Measurements from ENCODE around the gene LIPC. TPM values are rescaled to one million over a fixed set of nuclear protein-coding genes. Genes with fewer than 3 reads are reported as not detected.
A peak's percentile ranks its signal among the peaks of the same experiment; 100 is the strongest.

Gene LIPC
- total and polyA plus RNA-seq, 9 of the 15 experiments (the other 6 are each of a cell fraction or from before 2014, with no cell fraction given): 0.07 to 0.41 (median 0.11) TPM; not detected in 2

DNA sequence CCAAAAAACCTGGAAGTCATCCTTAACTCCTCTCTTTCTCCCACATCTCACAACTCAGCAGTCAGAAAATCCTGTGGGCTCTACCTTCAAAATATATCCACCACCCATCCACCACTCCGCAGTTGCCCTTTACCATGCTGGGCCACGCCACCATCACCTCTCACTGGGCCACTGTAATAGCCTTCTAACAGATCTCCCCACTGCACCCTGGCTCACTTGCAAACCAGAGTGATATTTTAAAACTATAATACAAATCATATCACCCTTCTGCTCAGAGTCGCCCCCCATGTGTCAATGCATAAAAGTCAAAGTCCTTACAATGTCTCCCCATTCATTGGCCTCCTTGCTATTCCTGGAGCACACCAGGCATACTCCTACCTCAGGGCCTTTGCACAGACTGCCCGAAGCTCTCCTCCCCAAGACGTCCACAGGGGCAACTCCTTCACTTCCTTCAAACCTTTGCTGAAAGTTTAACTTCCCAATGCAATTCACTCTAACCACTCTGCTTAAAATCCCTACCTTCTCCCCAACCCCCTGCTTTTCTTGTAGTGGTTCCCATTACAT, 1.5 kb upstream of the LIPC start (continued):
- peak in 1 of 2 experiments; percentile 65; a peak in 1 of 4 replicates for TF ChIP-seq KDM1A (IDR thresholded peaks at IDR 0.05)
- TF ChIP-seq, protein P1, sequence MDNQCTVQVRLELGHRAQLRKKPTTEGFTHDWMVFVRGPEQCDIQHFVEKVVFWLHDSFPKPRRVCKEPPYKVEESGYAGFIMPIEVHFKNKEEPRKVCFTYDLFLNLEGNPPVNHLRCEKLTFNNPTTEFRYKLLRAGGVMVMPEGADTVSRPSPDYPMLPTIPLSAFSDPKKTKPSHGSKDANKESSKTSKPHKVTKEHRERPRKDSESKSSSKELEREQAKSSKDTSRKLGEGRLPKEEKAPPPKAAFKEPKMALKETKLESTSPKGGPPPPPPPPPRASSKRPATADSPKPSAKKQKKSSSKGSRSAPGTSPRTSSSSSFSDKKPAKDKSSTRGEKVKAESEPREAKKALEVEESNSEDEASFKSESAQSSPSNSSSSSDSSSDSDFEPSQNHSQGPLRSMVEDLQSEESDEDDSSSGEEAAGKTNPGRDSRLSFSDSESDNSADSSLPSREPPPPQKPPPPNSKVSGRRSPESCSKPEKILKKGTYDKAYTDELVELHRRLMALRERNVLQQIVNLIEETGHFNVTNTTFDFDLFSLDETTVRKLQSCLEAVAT (IDR thresholded peaks at IDR 0.05): peak in 1 of 2 experiments; percentile 55; a peak in 1 of 4 replicates
- peak; percentile 55; the same call in 1 of the 2 replicates for TF ChIP-seq CBX1 (IDR thresholded peaks at IDR 0.05; ENCODE audit: low read depth)
- peak; percentile 94 for TF ChIP-seq SMARCA5 (IDR thresholded peaks at IDR 0.05)
- peak; percentile 65 for TF ChIP-seq CHD4 (IDR thresholded peaks at IDR 0.05; ENCODE audit: insufficient read depth, insufficient replicate concordance, low read depth, low read length, poor library complexity, severe bottlenecking)
- peak; percentile 2 for TF ChIP-seq CXXC5 (CRISPR knock-in tag; IDR thresholded peaks at IDR 0.05)
- no peak for TF ChIP-seq FOS (IDR thresholded peaks at IDR 0.05; ENCODE audit: extremely low read depth, insufficient read length)
- TF ChIP-seq MAFG (tag; conservative IDR thresholded peaks at IDR 0.05): peak; percentile 64; the same call in 1 of the 2 replicates
- TF ChIP-seq BCOR (IDR thresholded peaks at IDR 0.05): peak; percentile 96
- TF ChIP-seq NCOR1 (IDR thresholded peaks at IDR 0.05): no peak
- TF ChIP-seq SIN3A (IDR thresholded peaks at IDR 0.05; ENCODE audit: borderline replicate concordance in 2 of 2, control insufficient read depth in 1 of 2, low read depth in 2 of 2, low read length in 2 of 2): 0 out of 4 replicates have a peak, but pooled peaks of 1 of the 2 experiments have one; percentile 18
- TF ChIP-seq E2F3 (CRISPR knock-in tag; IDR thresholded peaks at IDR 0.05): no peak
- no peak for TF ChIP-seq USF1 (CRISPR knock-in tag; IDR thresholded peaks at IDR 0.05)
- TF ChIP-seq, protein P2, sequence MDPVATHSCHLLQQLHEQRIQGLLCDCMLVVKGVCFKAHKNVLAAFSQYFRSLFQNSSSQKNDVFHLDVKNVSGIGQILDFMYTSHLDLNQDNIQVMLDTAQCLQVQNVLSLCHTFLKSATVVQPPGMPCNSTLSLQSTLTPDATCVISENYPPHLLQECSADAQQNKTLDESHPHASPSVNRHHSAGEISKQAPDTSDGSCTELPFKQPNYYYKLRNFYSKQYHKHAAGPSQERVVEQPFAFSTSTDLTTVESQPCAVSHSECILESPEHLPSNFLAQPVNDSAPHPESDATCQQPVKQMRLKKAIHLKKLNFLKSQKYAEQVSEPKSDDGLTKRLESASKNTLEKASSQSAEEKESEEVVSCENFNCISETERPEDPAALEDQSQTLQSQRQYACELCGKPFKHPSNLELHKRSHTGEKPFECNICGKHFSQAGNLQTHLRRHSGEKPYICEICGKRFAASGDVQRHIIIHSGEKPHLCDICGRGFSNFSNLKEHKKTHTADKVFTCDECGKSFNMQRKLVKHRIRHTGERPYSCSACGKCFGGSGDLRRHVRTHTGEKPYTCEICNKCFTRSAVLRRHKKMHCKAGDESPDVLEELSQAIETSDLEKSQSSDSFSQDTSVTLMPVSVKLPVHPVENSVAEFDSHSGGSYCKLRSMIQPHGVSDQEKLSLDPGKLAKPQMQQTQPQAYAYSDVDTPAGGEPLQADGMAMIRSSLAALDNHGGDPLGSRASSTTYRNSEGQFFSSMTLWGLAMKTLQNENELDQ (CRISPR knock-in tag; IDR thresholded peaks at IDR 0.05; ENCODE audit: borderline replicate concordance): no peak
- no peak for TF ChIP-seq RBFOX2 (IDR thresholded peaks at IDR 0.05; ENCODE audit: low read depth, low read length)
- TF ChIP-seq BMI1 (IDR thresholded peaks at IDR 0.05; ENCODE audit: low read length): no peak
- TF ChIP-seq FOXK1 (CRISPR knock-in tag; IDR thresholded peaks at IDR 0.05; ENCODE audit: borderline replicate concordance): 0 out of 2 replicates have a peak, but pooled peaks have one; percentile 40
- TF ChIP-seq MCM5 (IDR thresholded peaks at IDR 0.05; ENCODE audit: low read depth): no peak
- no peak for TF ChIP-seq SMARCB1 (IDR thresholded peaks at IDR 0.05; ENCODE audit: insufficient read length, low read depth)
- TF ChIP-seq HLTF (IDR thresholded peaks at IDR 0.05): no peak
- TF ChIP-seq TAF9B (IDR thresholded peaks at IDR 0.05; ENCODE audit: partially characterized antibody): no peak
- TF ChIP-seq EP400 (IDR thresholded peaks at IDR 0.05): 0 out of 2 replicates have a peak, but pooled peaks have one; percentile 0
- no peak for TF ChIP-seq ZKSCAN8 (CRISPR knock-in tag; IDR thresholded peaks at IDR 0.05)
- TF ChIP-seq TBL1XR1 (IDR thresholded peaks at IDR 0.05; ENCODE audit: low read length in 2 of 2): no peak
- TF ChIP-seq RCOR1 (IDR thresholded peaks at IDR 0.05; ENCODE audit: borderline replicate concordance in 1 of 2, low read depth in 2 of 2, low read length in 2 of 2): no peak; a peak in 1 of 4 replicates
- no peak for TF ChIP-seq CGGBP1 (CRISPR knock-in tag; IDR thresholded peaks at IDR 0.05)
